HepG2 (cell line): ENCODE data around the gene HMHB1. TPM values are rescaled to one million over a fixed set of nuclear protein-coding genes. Genes with fewer than 3 reads are reported as not detected.

Source experiments
- ATAC-seq: fragments of 200-7000 bp; cut with Tn5 transposase; 3 replicates; pipeline ENCODE4 v1.9.1; 2020; ENCODE audit warnings: mild to moderate bottlenecking, moderate library complexity
- BruUV-seq: library from RNA; stranded (reverse); fragments of 400-500 nt; replicated peaks from 2 replicates; lab custom pipeline; 2021; lab: Mats Ljungman, UMichigan
- CTCF ChIA-PET: fragments of 300-600 bp; formaldehyde crosslinking; extraction: SDS; loops from one replicate; lab custom pipeline; 2021; ENCODE audit warnings: low total read pairs, inconsistent platforms, low intra/inter-chr PET ratio; lab: Yijun Ruan, JAX
- POLR2A ChIA-PET: fragments of 350-600 bp; sonication (Branson Sonifier 250); formaldehyde crosslinking; loops from one replicate; lab custom pipeline; 2020; ENCODE audit warnings: antibody characterized with exemption, inconsistent platforms; lab: Yijun Ruan, JAX
- DNase-seq: peaks from one replicate; pipeline ENCODE4 v3.0.0-alpha.2; 2015; ENCODE audit warnings: low spot score
- FAIRE-seq: peaks from 3 replicates; lab custom pipeline; 2011; peaks lifted over from hg19 to GRCh38; lab: Jason Lieb, UNC
- H2AFZ ChIP-seq: one replicate; pipeline ENCODE4 v1.6.1; 2011; ENCODE audit warnings: low read length, inconsistent platforms
- H3K27ac ChIP-seq: fragments of 300-600 bp; 3 replicates; pipeline ENCODE4 v1.8.0; 2011; ENCODE audit warnings: mixed run types, mild to moderate bottlenecking, mixed read lengths, low read length, inconsistent platforms; ENCODE audit not compliant: insufficient read depth; ENCODE audit errors: extremely low read length
- H3K27me3 ChIP-seq, 2 experiments: fragments of 200-600 bp in 1 of 2; 2 replicates in 1 of 2; 3 replicates in 1 of 2; pipeline versions ENCODE4 v1.6.0 to v1.8.0; 2011; ENCODE audit warnings: low read length in 2 of 2, mild to moderate bottlenecking in 2 of 2, moderate library complexity in 2 of 2, inconsistent platforms in 1 of 2; ENCODE audit not compliant: insufficient read depth in 2 of 2, control insufficient read depth in 1 of 2
- H3K36me3 ChIP-seq, 2 experiments: fragments of 200-600 bp in 1 of 2; replicated peaks in 1 of 2; 2 replicates in 1 of 2; 3 replicates in 1 of 2; pipeline versions ENCODE4 v1.5.1 to v1.8.0; 2011; ENCODE audit warnings: low read length in 2 of 2, inconsistent platforms in 1 of 2; ENCODE audit not compliant: insufficient read depth in 2 of 2, control insufficient read depth in 1 of 2
- H3K4me1 ChIP-seq: 2 replicates; pipeline ENCODE4 v1.5.1; 2012; ENCODE audit warnings: low read length, inconsistent platforms; ENCODE audit not compliant: insufficient read depth
- H3K4me2 ChIP-seq: 2 replicates; pipeline ENCODE4 v1.6.0; 2011; ENCODE audit warnings: low read depth, low read length, inconsistent platforms
- H3K4me3 ChIP-seq, 3 experiments: fragments of 200-600 bp in 1 of 3; sonication (generic), shearing (Covaris generic) in 1 of 3; replicated peaks in 1 of 3; 2 replicates each; pipeline ENCODE4 v1.5.1; 2011 to 2016; ENCODE audit warnings: low read length in 3 of 3, inconsistent platforms in 2 of 3, low read depth in 2 of 3, mild to moderate bottlenecking in 2 of 3, control low read depth in 1 of 3, mixed read lengths in 1 of 3; ENCODE audit not compliant: insufficient read depth in 1 of 3
- H3K79me2 ChIP-seq: one replicate; pipeline ENCODE4 v1.6.1; 2011; ENCODE audit warnings: low read length, inconsistent platforms; ENCODE audit not compliant: insufficient read depth
- H3K9ac ChIP-seq: 2 replicates; pipeline ENCODE4 v1.6.0; 2011; ENCODE audit warnings: mild to moderate bottlenecking, low read depth, low read length, inconsistent platforms; ENCODE audit not compliant: insufficient read depth
- H3K9me3 ChIP-seq: 2 replicates; pipeline ENCODE4 v1.5.1; 2012; ENCODE audit warnings: mild to moderate bottlenecking, low read length
- H4K20me1 ChIP-seq: 2 replicates; pipeline ENCODE4 v1.6.0; 2011; ENCODE audit warnings: inconsistent platforms, mild to moderate bottlenecking, low read length, moderate library complexity; ENCODE audit not compliant: insufficient read depth
- MAFF ChIP-seq: IDR thresholded peaks from 2 replicates; pipeline ENCODE4 v1.6.1; 2011; ENCODE audit warnings: low read depth, low read length, improper control_type of control experiment
- MAFK ChIP-seq, 2 experiments: IDR thresholded peaks in 1 of 2; conservative IDR thresholded peaks in 1 of 2; 2 replicates each; pipeline ENCODE4 v1.6.1; 2011; ENCODE audit warnings: improper control_type of control experiment in 2 of 2, low read length in 2 of 2
- NFE2 ChIP-seq: sonication (generic); formaldehyde crosslinking; IDR thresholded peaks from 2 replicates; pipeline ENCODE4 v1.4.0; 2020; ENCODE audit warnings: missing genetic modification reagents
- NFE2L2 ChIP-seq: fragments of 150-350 bp; IDR thresholded peaks from 2 replicates; pipeline ENCODE4 v1.6.1; 2014; ENCODE audit warnings: low read length
- TARDBP ChIP-seq: sonication (generic); formaldehyde crosslinking; IDR thresholded peaks from 2 replicates; pipeline ENCODE4 v1.8.0; 2022; ENCODE audit warnings: mild to moderate bottlenecking, missing genetic modification reagents
- ZNF160 ChIP-seq: sonication (generic); formaldehyde crosslinking; IDR thresholded peaks from 2 replicates; pipeline ENCODE4 v1.8.0; 2022; ENCODE audit warnings: mild to moderate bottlenecking, inconsistent platforms, missing genetic modification reagents
- ZNF362 ChIP-seq: sonication (generic); formaldehyde crosslinking; IDR thresholded peaks from 2 replicates; pipeline ENCODE4 v1.4.0; 2020; ENCODE audit warnings: missing genetic modification reagents, mild to moderate bottlenecking, borderline replicate concordance
- WGBS: methylation state at CpG from one replicate; pipeline ENCODE4 v1.1.6; 2017; ENCODE audit warnings: low lambda C conversion rate; 5-methylcytosine and 5-hydroxymethylcytosine counted together
- in situ Hi-C: cut with HindIII; loops from 2 replicates; pipeline ENCODE4 v1.10.0; 2017; ENCODE audit warnings: low pct_unique_long_range_greater_than_20kb; ENCODE audit not compliant: extremely low pct_ligation_motif_present
- intact Hi-C: fragments of 100-400 bp; cut with micrococcal nuclease; formaldehyde crosslinking; loops from one replicate; pipeline ENCODE4 v1.10.0; 2022; ENCODE audit not compliant: unreplicated experiment
- polyA plus RNA-seq, 8 experiments: library from polyadenylated mRNA; depleted of rRNA in 3 of 8; stranded (reverse) in 7 of 8; unstranded in 1 of 8; fragments of >200 nt; fragmentation: Illumina TruSeq in 4 of 8; extraction: Trizol in 4 of 8; gene quantifications; 2 replicates each; pipeline versions ENCODE4 v1.2.1 to v1.2.3, GENCODE V29; 2011 to 2016; ENCODE audit warnings: low read depth in 4 of 8, missing spikeins in 1 of 8, mixed read lengths in 1 of 8; ENCODE audit not compliant: insufficient read depth in 1 of 8
- total RNA-seq, 5 experiments: library from RNA; depleted of rRNA; stranded (reverse); fragments of >200 nt; fragmentation: Illumina TruSeq; extraction: Trizol; gene quantifications; 2 replicates each; pipeline ENCODE4 v1.2.3, GENCODE V29; 2016; ENCODE audit warnings: low read depth in 1 of 5

Gene HMHB1
- total and polyA plus RNA-seq, 2 of the 13 experiments (the other 11 are each of a cell fraction or from before 2014, with no cell fraction given), result not detected

GRCh38 chr5:143772621-143773020 lies 39.3 kb upstream of the HMHB1 start:
- no peak for FAIRE-seq

GRCh38 chr5:143775258-143775657 lies 36.7 kb upstream of the HMHB1 start:
- H3K4me3 ChIP-seq, result no peak overlapping the region
- no peaks in the 10 kb centered on the region for H3K4me1 ChIP-seq
- no peak overlapping the region for H3K9ac ChIP-seq
- CTCF ChIA-PET, result no interaction called here
- DNase-seq, result no peak
- no peaks in the 10 kb centered on the region for H3K36me3 ChIP-seq
- H4K20me1 ChIP-seq, result no peaks in the 10 kb centered on the region
- TF ChIP-seq NFE2L2 (peak; percentile 95), MAFF (peak; percentile 59), NFE2 (CRISPR knock-in tag) (peak; percentile 42; the same call in 1 of the 2 replicates), TARDBP (CRISPR knock-in tag) (no peak), MAFK (conservative IDR thresholded peaks at IDR 0.05 in 1 of 2, IDR thresholded peaks at IDR 0.05 in 1 of 2; ENCODE audit: low read length in 2 of 2) (peak; percentile 60 to 70)
- intact Hi-C loops, result no loop called here
- H3K4me2 ChIP-seq, result no peak overlapping the region
- 10% methylated on average over 2 of the region's 2 CpGs for WGBS
- no peaks in the 10 kb centered on the region for H3K79me2 ChIP-seq
- in situ Hi-C loops, result no loop called here
- ATAC-seq, result no peak
- BruUV-seq, result no TSS peak
- FAIRE-seq, result no peak
- H3K27ac ChIP-seq, result no peak overlapping the region
- no peak overlapping the region for H2AFZ ChIP-seq
- POLR2A ChIA-PET, result no interaction called here
- H3K27me3 ChIP-seq, result no peaks in the 10 kb centered on the region; a peak in 1 of 5 replicates
- H3K9me3 ChIP-seq, result no peaks in the 10 kb centered on the region

More at GRCh38 chr5:143772621-143773020, 39.3 kb upstream of the HMHB1 start:
- Histone ChIP-seq H3K9ac (no peak overlapping the region), H2AFZ (no peak overlapping the region), H3K4me3 (no peak overlapping the region), H3K36me3 (no peaks in the 10 kb centered on the region), H3K27me3 (no peaks in the 10 kb centered on the region; a peak in 1 of 5 replicates), H4K20me1 (no peaks in the 10 kb centered on the region), H3K27ac (no peak overlapping the region), H3K4me2 (no peak overlapping the region), H3K9me3 (no peaks in the 10 kb centered on the region), H3K4me1 (no peaks in the 10 kb centered on the region), H3K79me2 (no peaks in the 10 kb centered on the region)
- no peak for ATAC-seq
- WGBS, result 0% methylated on average over 1 of the region's 1 CpG
- no peak for DNase-seq
- BruUV-seq, result no TSS peak
- in situ Hi-C loops, result no loop called here
- intact Hi-C loops, result no loop called here
- POLR2A ChIA-PET, result no interaction called here
- CTCF ChIA-PET, result no interaction called here
- no peak for TF ChIP-seq ZNF362
- no peak for TF ChIP-seq ZNF160 (CRISPR knock-in tag)
- TF ChIP-seq, all 625 proteins: peak for 0
